ENCODE results near the gene KRT76. TPM values are rescaled to one million over a fixed set of nuclear protein-coding genes. Genes with fewer than 3 reads are reported as not detected.

The KRT76 gene
- not detected in 2 replicates for total RNA-seq

DNA sequence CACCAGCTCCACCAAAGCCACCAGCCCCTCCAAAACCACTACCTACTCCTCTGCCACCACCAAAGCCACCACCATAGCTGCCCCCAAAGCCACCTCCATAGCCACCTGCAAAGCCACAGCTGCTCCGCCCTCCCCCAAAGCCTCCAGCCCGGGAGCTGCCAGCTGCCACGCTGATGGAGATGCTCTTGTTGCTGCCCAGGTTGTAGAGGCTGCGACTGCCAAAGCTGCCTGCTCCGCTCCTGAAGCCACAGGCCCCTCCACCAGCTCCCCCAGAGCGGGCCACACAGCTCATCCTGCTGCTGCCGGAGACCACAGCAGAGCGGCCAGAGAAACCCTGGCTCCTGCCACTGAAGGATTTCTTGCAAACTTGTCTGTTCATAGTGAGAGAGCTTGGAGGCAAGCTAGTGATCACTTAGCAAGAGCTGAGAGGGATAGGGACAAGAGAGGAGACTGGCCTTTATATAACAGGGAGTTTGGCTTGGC is at the start of gene KRT76:
TSS of gene KRT76 (minus strand) at position 433 of the 483 bp plus-strand sequence. CDS start at position 379, 54 bp downstream.

DNA sequence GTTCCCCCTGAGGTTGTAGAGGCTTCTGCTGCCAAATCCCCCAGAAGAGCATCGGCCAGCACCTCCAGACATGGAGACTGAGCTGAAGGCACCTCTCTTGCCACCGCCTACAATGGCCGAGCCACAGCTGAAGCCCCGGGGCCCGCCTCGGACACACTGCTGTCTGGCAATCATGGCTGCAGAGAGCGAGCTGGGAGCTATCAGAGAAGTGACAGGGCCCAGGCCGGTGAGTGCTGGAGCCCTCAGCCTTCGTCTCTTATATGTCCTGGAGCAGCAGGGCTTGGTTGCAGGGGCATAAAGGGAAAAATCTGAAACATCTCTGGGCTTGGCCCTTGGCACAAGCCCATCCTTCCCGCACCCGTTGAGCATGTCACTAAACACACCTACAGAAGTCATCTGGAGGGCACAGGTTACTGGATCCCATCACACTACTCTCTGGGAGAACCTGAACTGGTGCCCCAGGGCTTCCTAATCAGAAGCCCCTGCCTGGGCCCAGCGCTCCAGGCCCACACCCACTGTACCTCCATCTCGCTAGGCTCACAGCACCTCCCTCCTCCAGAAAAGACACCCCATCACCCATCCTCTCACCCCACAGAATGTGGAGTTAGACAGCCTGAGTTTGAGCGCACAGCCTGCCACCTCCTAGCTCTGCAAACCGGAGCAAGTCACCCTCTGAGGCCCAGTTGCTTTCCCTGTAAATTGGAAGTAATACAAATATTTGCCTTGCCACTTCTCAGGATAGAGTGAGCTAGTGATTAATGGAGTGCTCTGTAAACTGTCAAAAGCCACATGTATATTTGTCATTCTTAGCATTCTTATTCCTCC is 37.0 kb upstream of the KRT76 start, which contains the start of gene KRT4:
TSS of gene KRT4 (minus strand) at position 232 of the 825 bp plus-strand sequence. CDS start at position 174, 58 bp downstream.

GRCh38 chr12:52795694-52796428 is 18.7 kb upstream of the KRT76 start, which contains the start of gene KRT3:
Gene KRT3, minus strand, starts transcription at chr12:52796117. Its CDS starts 75 bp downstream, at chr12:52796042.

Other genes with a start within 250 kb of the KRT76 start
- not detected in 2 replicates for gene KRT71, start 224.2 kb downstream of the KRT76 start, total RNA-seq
- not detected in 2 replicates for gene KRT74, start 203.5 kb downstream of the KRT76 start, total RNA-seq
- not detected in 2 replicates for gene KRT72, start 175.9 kb downstream of the KRT76 start, total RNA-seq
- gene KRT73, start 158.8 kb downstream of the KRT76 start, total RNA-seq: not detected in 2 replicates
- not detected in 2 replicates for gene KRT2, start 125.1 kb downstream of the KRT76 start, total RNA-seq
- not detected in 2 replicates for gene KRT1, start 96.9 kb downstream of the KRT76 start, total RNA-seq
- not detected in 2 replicates for gene KRT77, start 73.8 kb downstream of the KRT76 start, total RNA-seq
- not detected in 2 replicates for gene KRT3, start 18.8 kb upstream of the KRT76 start, total RNA-seq
- gene KRT4, start 36.8 kb upstream of the KRT76 start, total RNA-seq: not detected in 2 replicates
- under 0.01 TPM in 1 of 2 replicates, not detected in the other for gene KRT79, start 57.0 kb upstream of the KRT76 start, total RNA-seq
- gene KRT78, start 71.6 kb upstream of the KRT76 start, total RNA-seq: not detected in 2 replicates
- gene KRT8, start 127.7 kb upstream of the KRT76 start, total RNA-seq: 12.1 and 18.6 TPM in 2 replicates
- 214 and 462 TPM in 2 replicates for gene KRT18, start 171.8 kb upstream of the KRT76 start, total RNA-seq
- 1,057 and 1,863 TPM in 2 replicates for gene EIF4B, start 229.1 kb upstream of the KRT76 start, total RNA-seq

All from regular cardiac myocyte (primary cell).